A673 (cell line): ENCODE results near the gene PEAR1. TPM values are rescaled to one million over a fixed set of nuclear protein-coding genes. Genes with fewer than 3 reads are reported as not detected.

ENCODE experiments used
- BruUV-seq: library from RNA; stranded (reverse); fragments of 400-500 nt; replicated peaks from 2 replicates; lab custom pipeline; 2021; lab: Mats Ljungman, UMichigan
- CTCF ChIA-PET: fragments of 300-600 bp; sonication (Branson Sonifier 250); formaldehyde crosslinking; loops from one replicate; lab custom pipeline; 2022; ENCODE audit warnings: antibody characterized with exemption; lab: Charles Lee
- POLR2A ChIA-PET: fragments of 300-600 bp; sonication (Branson Sonifier 250); formaldehyde crosslinking; loops from one replicate; lab custom pipeline; 2022; ENCODE audit warnings: antibody characterized with exemption; ENCODE audit not compliant: low non-redundant PET; lab: Charles Lee
- DNase-seq: peaks from one replicate; pipeline ENCODE4 v3.0.0-alpha.2; 2015; ENCODE audit warnings: low spot score
- H3K27ac ChIP-seq: fragments of 200-600 bp; sonication (generic); 2 replicates; pipeline ENCODE4 v1.5.1; 2016; ENCODE audit warnings: mixed run types, low read depth, mild to moderate bottlenecking, mixed read lengths, antibody characterized with exemption, low read length; ENCODE audit not compliant: poor library complexity, severe bottlenecking
- H3K27me3 ChIP-seq: fragments of 200-600 bp; sonication (generic); replicated peaks from 2 replicates; pipeline ENCODE4 v1.6.1; 2017; ENCODE audit warnings: mixed run types, low read depth, mild to moderate bottlenecking, mixed read lengths, antibody characterized with exemption, low read length; ENCODE audit not compliant: insufficient read depth, poor library complexity
- H3K36me3 ChIP-seq: fragments of 200-600 bp; sonication (generic); 2 replicates; pipeline ENCODE4 v1.6.1; 2016; ENCODE audit warnings: mixed run types, mild to moderate bottlenecking, mixed read lengths, antibody characterized with exemption, low read length; ENCODE audit not compliant: insufficient read depth, poor library complexity, severe bottlenecking
- H3K4me1 ChIP-seq: fragments of 200-600 bp; sonication (generic); 2 replicates; pipeline ENCODE4 v1.6.1; 2017; ENCODE audit warnings: mixed run types, mild to moderate bottlenecking, mixed read lengths, antibody characterized with exemption, low read length; ENCODE audit not compliant: insufficient read depth, poor library complexity, severe bottlenecking
- H3K4me3 ChIP-seq: fragments of 200-600 bp; sonication (generic); 2 replicates; pipeline ENCODE4 v1.5.1; 2016; ENCODE audit warnings: low read depth, mixed run types, mild to moderate bottlenecking, mixed read lengths, low read length; ENCODE audit not compliant: poor library complexity, severe bottlenecking
- H3K9me3 ChIP-seq: fragments of 200-600 bp; sonication (generic); 2 replicates; pipeline ENCODE4 v1.6.1; 2016; ENCODE audit warnings: mixed run types, low read depth, mild to moderate bottlenecking, mixed read lengths, antibody characterized with exemption, low read length; ENCODE audit not compliant: poor library complexity, severe bottlenecking
- EZH2 ChIP-seq: fragments of 200-600 bp; sonication (generic); IDR thresholded peaks from 2 replicates; pipeline ENCODE4 v1.6.1; 2017; ENCODE audit warnings: borderline replicate concordance, low read depth, mild to moderate bottlenecking, mixed read lengths, antibody characterized with exemption, low read length; ENCODE audit not compliant: poor library complexity, severe bottlenecking
- intact Hi-C: fragments of 100-400 bp; cut with micrococcal nuclease; formaldehyde crosslinking; loops from one replicate; pipeline ENCODE4 v1.10.0; 2022; ENCODE audit not compliant: unreplicated experiment
- total RNA-seq: library from RNA; stranded (reverse); gene quantifications from 2 replicates; pipeline ENCODE4 v1.2.3, GENCODE V29; 2021
- TF ChIP-seq, protein P1 (sequence below): fragments of 300-800, 200-600 bp; sonication (generic); conservative IDR thresholded peaks from 2 replicates; pipeline ENCODE4 v1.5.1; 2017; ENCODE audit warnings: low read depth, mild to moderate bottlenecking, antibody characterized with exemption, low read length, moderate library complexity, mixed read lengths

PEAR1 gene
- total RNA-seq, 1 experiment from 2014 or later, result 0.52 TPM

DNA sequence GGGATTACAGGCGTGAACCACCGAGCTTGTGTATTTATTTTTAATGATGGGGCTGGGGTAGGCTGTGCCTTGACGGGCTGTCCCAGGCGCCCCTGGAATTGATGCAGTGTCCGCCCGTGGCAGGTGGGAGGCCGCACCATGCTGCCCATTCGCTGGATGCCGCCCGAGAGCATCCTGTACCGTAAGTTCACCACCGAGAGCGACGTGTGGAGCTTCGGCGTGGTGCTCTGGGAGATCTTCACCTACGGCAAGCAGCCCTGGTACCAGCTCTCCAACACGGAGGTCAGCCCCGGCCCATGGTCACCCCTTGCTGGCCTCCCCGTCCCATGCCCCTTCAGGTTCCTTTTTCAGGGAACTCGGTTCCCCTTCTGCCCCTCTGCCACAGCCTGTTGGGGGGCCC, 13.6 kb upstream of the PEAR1 start:
- Histone ChIP-seq H3K36me3 (no peaks in the 10 kb centered on the region), H3K27ac (no peak overlapping the region), H3K4me3 (no peak overlapping the region), H3K9me3 (no peaks in the 10 kb centered on the region), H3K4me1 (no peaks in the 10 kb centered on the region), H3K27me3 (no peaks in the 10 kb centered on the region)
- no TSS peak for BruUV-seq
- TF ChIP-seq, protein P1, sequence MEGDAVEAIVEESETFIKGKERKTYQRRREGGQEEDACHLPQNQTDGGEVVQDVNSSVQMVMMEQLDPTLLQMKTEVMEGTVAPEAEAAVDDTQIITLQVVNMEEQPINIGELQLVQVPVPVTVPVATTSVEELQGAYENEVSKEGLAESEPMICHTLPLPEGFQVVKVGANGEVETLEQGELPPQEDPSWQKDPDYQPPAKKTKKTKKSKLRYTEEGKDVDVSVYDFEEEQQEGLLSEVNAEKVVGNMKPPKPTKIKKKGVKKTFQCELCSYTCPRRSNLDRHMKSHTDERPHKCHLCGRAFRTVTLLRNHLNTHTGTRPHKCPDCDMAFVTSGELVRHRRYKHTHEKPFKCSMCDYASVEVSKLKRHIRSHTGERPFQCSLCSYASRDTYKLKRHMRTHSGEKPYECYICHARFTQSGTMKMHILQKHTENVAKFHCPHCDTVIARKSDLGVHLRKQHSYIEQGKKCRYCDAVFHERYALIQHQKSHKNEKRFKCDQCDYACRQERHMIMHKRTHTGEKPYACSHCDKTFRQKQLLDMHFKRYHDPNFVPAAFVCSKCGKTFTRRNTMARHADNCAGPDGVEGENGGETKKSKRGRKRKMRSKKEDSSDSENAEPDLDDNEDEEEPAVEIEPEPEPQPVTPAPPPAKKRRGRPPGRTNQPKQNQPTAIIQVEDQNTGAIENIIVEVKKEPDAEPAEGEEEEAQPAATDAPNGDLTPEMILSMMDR, result no peak
- no peak for TF ChIP-seq EZH2
- ChIA-PET POLR2A (no interaction called here), CTCF (interaction anchor here (0.6 to 1.4 kb wide), 3 partner anchors 10 to 190 kb away, joined by 3 to 5 read pairs (median 3); no protein-coding TSS in a partner anchor)
- DNase-seq, result no peak
- intact Hi-C loops, result no loop called here

DNA sequence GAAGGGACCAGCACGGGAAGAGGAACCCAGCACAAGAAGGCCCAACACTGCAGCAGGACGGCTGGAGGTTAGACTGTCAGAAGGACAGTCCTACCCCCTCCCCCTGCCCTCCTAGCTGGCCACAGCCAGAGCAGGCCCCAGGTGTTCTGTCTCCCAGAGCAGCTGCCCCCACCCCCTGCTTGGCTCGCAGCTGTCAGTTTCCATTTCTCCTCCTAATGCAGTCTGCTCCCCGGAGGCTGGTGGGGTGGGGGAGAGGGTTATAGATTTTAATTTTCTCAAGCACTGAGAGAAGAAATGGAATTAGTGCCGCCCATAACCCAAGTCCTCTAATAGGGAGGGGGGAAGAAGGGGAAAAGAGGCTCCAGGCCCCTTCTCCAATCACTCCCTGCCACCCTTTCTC, 13.0 kb upstream of the PEAR1 start:
- Histone ChIP-seq H3K4me1 (no peaks in the 10 kb centered on the region), H3K4me3 (no peak overlapping the region), H3K27ac (no peak overlapping the region), H3K36me3 (no peaks in the 10 kb centered on the region), H3K9me3 (no peaks in the 10 kb centered on the region), H3K27me3 (no peaks in the 10 kb centered on the region)
- BruUV-seq, result no TSS peak
- POLR2A ChIA-PET, result no interaction called here
- intact Hi-C loops, result no loop called here
- DNase-seq, result no peak
- CTCF ChIA-PET, result interaction anchor here (0.6 to 1.4 kb wide), 3 partner anchors 10 to 191 kb away, joined by 3 to 5 read pairs (median 3); no protein-coding TSS in a partner anchor
- TF ChIP-seq, protein P1, result no peak
- TF ChIP-seq EZH2, result no peak

DNA sequence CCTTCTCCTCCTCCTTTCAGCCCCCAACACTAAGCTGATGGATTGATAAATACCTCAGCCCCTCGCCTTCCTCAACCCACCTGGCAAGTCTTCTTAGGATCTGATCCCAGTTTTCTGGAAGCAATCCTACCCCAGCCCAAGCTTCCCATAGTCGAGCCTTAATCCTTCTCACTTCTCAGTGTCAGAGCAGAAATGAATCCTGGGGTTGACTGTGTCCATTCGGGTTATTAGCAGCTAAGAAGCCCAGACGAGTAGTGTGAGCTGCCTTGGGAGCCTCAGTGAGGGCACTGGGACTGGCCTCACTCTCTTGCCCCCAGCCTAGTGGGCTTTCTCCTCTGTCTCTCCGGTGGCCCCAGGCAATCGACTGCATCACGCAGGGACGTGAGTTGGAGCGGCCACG, 12.4 kb upstream of the PEAR1 start:
- intact Hi-C loops, result no loop called here
- Histone ChIP-seq H3K36me3 (no peaks in the 10 kb centered on the region), H3K9me3 (no peaks in the 10 kb centered on the region), H3K27ac (no peak overlapping the region), H3K4me1 (no peaks in the 10 kb centered on the region), H3K4me3 (no peak overlapping the region), H3K27me3 (no peaks in the 10 kb centered on the region)
- DNase-seq, result no peak
- CTCF ChIA-PET, result interaction anchor here (1.3 kb wide), 1 partner anchor 191 kb away, joined by 3 read pairs; no protein-coding TSS in a partner anchor
- no TSS peak for BruUV-seq
- POLR2A ChIA-PET, result no interaction called here
- TF ChIP-seq, protein P1, result no peak
- TF ChIP-seq EZH2, result no peak
